ENCODE data around the gene FBLN2.

GRCh38 chr3:13638927-13639326 lies 90.0 kb downstream of the FBLN2 start:
- no peak for TF ChIP-seq CHD2 (IDR thresholded peaks at IDR 0.05; ENCODE audit: borderline replicate concordance, low read depth, low read length)
- no peak for TF ChIP-seq CTCF (IDR thresholded peaks at IDR 0.05 in 2 of 3, conservative IDR thresholded peaks at IDR 0.05 in 1 of 3; ENCODE audit: control insufficient read depth in 2 of 3, extremely low read depth in 1 of 3, insufficient read depth in 1 of 3, low read depth in 3 of 3, low read length in 3 of 3)

Measured in GM12878 (cell line).